Mesothelial cell of epicardium (in vitro differentiated cells): ENCODE data around the gene EXOC3L4. TPM values are rescaled to one million over a fixed set of nuclear protein-coding genes. Genes with fewer than 3 reads are reported as not detected.

Experiments used
- DNase-seq, 2 experiments: peaks; one replicate each; pipeline ENCODE4 v3.0.0; 2021; ENCODE audit warnings: low spot score in 2 of 2; ENCODE audit not compliant: unreplicated experiment in 2 of 2
- H3K27ac Mint-ChIP-seq: 2 replicates; pipeline ENCODE4 v1.8.0; 2021; ENCODE audit warnings: mixed read lengths
- H3K27me3 Mint-ChIP-seq: 2 replicates; pipeline ENCODE4 v1.8.0; 2021; ENCODE audit warnings: low read depth, mixed read lengths
- H3K36me3 Mint-ChIP-seq: 2 replicates; pipeline ENCODE4 v1.8.0; 2021; ENCODE audit warnings: mixed read lengths
- H3K4me1 Mint-ChIP-seq: 2 replicates; pipeline ENCODE4 v1.8.0; 2021; ENCODE audit warnings: mixed read lengths
- H3K4me3 Mint-ChIP-seq: 2 replicates; pipeline ENCODE4 v1.8.0; 2021; ENCODE audit warnings: mild to moderate bottlenecking, moderate library complexity, mixed read lengths
- H3K9me3 Mint-ChIP-seq: 2 replicates; pipeline ENCODE4 v1.8.0; 2021; ENCODE audit warnings: mixed read lengths
- total RNA-seq: library from RNA; stranded (reverse); gene quantifications from 3 replicates; pipeline ENCODE4 v1.2.1, GENCODE V29; 2021
- TF ChIP-seq, protein P1 (sequence below): fragments of 200-600 bp; sonication (generic); IDR thresholded peaks from one replicate; pipeline ENCODE4 v1.5.0; 2021; ENCODE audit warnings: antibody characterized with exemption; ENCODE audit not compliant: unreplicated experiment

EXOC3L4 gene
- total RNA-seq, 1 donor from 2014 or later, result not detected

DNA sequence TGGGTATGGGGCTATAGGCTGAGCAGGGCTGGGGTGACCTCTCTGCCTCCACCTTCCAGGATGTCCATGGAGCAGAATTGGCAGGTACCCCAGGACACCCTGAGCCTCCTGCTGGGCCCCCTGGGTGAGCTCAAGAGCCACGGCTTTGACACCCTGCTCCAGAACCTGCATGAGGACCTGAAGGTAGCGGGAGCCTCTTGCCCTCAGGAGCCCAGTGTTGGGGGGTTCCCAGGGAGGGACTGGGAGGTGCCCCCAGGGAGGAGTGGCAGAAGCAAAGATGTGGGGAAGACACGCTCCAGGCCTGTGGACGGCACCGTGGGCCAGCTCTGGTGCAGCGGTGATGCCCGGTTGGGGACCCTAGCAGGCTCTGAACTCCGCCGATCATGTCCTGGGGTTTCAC, 37.1 kb downstream of the EXOC3L4 start:
- Mint-ChIP-seq H3K27ac (peak overlapping the region; percentile 95), H3K27me3 (no peaks in the 10 kb centered on the region)

DNA sequence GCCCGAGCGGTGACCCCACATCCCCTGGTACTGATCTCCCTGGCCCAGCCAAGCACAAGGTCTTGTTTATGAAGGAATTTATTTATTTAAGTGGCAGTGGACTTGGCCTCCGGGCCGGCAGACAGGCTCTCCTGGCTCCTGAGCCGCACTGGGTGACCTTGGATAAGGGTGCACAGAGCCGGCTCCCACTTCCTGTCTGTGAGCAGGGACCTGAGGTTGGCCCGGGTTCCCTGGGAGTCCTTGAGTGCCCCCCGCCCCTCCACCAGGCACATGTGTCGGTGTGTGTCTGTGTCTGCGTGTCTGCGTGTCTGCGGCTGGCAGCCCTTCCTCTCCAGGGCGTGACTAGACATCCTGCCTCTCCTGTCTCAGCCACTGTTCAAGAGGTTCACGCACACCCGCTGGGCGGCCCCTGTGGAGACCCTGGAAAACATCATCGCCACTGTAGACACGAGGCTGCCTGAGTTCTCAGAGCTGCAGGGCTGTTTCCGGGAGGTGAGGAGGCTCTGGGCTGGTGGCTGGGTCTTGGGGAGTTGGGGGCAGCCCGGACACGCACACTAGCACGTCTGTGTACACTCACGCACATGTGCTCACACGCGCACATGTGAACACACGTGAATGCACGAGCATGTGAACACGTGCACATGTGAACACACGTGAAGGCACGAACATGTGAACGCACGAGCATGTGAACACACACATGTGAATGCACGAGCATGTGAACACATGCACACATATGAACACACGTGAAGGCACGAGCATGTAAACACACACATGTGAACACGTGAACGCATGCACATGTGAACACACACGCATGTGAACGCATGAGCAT, 38.1 kb downstream of the EXOC3L4 start:
- Mint-ChIP-seq H3K27ac (peak overlapping the region; percentile 53), H3K9me3 (no peaks in the 10 kb centered on the region)

More for the DNA sequence above, 37.1 kb downstream of the EXOC3L4 start:
- Mint-ChIP-seq H3K36me3 (peaks cover 22% of the 10 kb centered on the region), H3K4me1 (peaks cover 51% of the 10 kb centered on the region), H3K4me3 (no peak overlapping the region), H3K9me3 (no peaks in the 10 kb centered on the region)
- TF ChIP-seq, protein P1, sequence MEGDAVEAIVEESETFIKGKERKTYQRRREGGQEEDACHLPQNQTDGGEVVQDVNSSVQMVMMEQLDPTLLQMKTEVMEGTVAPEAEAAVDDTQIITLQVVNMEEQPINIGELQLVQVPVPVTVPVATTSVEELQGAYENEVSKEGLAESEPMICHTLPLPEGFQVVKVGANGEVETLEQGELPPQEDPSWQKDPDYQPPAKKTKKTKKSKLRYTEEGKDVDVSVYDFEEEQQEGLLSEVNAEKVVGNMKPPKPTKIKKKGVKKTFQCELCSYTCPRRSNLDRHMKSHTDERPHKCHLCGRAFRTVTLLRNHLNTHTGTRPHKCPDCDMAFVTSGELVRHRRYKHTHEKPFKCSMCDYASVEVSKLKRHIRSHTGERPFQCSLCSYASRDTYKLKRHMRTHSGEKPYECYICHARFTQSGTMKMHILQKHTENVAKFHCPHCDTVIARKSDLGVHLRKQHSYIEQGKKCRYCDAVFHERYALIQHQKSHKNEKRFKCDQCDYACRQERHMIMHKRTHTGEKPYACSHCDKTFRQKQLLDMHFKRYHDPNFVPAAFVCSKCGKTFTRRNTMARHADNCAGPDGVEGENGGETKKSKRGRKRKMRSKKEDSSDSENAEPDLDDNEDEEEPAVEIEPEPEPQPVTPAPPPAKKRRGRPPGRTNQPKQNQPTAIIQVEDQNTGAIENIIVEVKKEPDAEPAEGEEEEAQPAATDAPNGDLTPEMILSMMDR, result no peak
- no peak for DNase-seq

DNA sequence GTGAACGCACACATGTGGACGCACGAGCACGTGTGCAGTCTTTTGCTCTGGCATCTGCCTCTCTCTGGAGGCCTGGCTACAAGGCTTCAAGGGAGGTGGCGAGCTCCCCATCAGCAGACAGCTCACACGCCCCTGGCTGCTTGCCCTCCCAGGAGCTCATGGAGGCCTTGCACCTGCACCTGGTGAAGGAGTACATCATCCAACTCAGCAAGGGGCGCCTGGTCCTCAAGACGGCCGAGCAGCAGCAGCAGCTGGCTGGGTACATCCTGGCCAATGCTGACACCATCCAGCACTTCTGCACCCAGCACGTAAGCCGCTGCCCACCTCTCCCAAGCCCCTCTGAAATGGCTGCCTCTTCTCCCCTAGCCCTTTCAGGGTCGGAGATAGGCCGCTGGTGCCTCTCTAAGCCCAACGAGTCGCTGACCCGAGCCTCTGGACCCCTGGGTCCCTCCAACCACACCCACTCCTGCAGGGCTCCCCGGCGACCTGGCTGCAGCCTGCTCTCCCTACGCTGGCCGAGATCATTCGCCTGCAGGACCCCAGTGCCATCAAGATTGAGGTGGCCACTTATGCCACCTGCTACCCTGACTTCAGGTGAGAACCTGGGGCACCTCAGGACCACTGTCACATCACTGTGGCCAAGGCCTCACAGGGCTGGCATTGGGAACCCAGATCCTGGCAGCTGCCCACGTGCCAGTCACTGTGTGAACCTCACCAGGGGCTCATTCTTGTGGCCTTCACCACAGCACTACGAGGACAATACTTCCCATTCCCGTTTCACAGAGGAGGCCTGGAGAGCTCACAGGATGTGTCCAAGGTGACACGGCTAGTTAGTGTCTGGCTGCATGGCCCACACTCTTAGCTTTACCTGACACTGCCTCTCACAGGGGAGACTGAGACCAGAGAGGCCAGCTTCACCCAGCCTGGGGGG, 39.0 kb downstream of the EXOC3L4 start:
- no peaks in the 10 kb centered on the region for H3K9me3 Mint-ChIP-seq
- peaks cover 55% of the 10 kb centered on the region for H3K4me1 Mint-ChIP-seq
- H3K27ac Mint-ChIP-seq, result no peak overlapping the region
- no peaks in the 10 kb centered on the region for H3K27me3 Mint-ChIP-seq
- no peak overlapping the region for H3K4me3 Mint-ChIP-seq
- TF ChIP-seq, protein P1, result no peak
- DNase-seq, result no peak
- peaks cover 26% of the 10 kb centered on the region for H3K36me3 Mint-ChIP-seq

More for the DNA sequence above, 38.1 kb downstream of the EXOC3L4 start:
- DNase-seq, result no peak
- H3K4me3 Mint-ChIP-seq, result no peak overlapping the region
- no peaks in the 10 kb centered on the region for H3K27me3 Mint-ChIP-seq
- TF ChIP-seq, protein P1, result no peak
- H3K36me3 Mint-ChIP-seq, result peaks cover 26% of the 10 kb centered on the region
- H3K4me1 Mint-ChIP-seq, result peaks cover 59% of the 10 kb centered on the region

DNA sequence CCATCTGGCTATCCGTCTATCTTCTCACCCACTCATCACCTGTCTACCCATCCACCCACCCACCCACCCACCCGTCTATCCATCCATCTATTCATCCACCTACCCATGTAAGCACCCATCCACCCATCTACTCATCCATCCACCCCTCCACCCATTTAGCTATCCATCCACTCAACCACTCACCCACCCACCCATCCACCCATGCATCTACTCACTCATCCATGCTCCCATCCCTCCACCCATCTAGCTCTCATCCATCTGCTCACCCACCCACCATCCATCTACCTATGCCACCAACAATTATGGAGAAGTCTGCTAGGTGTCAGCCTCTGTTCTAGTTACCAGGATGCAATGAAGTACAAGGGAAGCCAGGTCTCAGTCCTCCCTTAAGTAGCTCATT, 39.9 kb downstream of the EXOC3L4 start:
- no peak overlapping the region for H3K4me3 Mint-ChIP-seq

DNA sequence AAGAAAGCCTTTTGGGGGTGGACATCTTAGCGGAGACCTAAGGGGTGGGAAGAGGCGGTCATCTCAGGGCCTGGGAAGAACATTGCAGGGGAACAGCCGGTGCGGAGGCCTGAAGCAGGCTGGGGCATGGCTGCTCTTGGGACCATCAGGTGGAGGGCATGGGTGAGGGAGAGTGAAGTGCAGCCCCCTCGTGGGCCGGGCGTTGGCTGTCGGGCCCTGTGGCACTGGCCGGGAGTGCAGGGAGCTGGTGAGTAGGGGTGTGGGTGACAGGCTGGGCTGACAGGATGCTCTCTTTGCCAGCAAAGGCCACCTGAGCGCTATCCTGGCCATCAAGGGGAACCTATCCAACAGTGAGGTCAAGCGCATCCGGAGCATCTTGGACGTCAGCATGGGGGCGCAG, 40.4 kb downstream of the EXOC3L4 start:
- no peaks in the 10 kb centered on the region for H3K27me3 Mint-ChIP-seq
- TF ChIP-seq, protein P1, result no peak
- H3K4me3 Mint-ChIP-seq, result no peak overlapping the region
- H3K9me3 Mint-ChIP-seq, result no peaks in the 10 kb centered on the region
- peaks cover 26% of the 10 kb centered on the region for H3K36me3 Mint-ChIP-seq
- no peak overlapping the region for H3K27ac Mint-ChIP-seq
- peaks cover 52% of the 10 kb centered on the region for H3K4me1 Mint-ChIP-seq
- no peak for DNase-seq

More for the DNA sequence above, 39.9 kb downstream of the EXOC3L4 start:
- DNase-seq, result no peak
- Mint-ChIP-seq H3K9me3 (no peaks in the 10 kb centered on the region), H3K27ac (no peak overlapping the region), H3K27me3 (no peaks in the 10 kb centered on the region), H3K4me1 (peaks cover 52% of the 10 kb centered on the region), H3K36me3 (peaks cover 26% of the 10 kb centered on the region)
- TF ChIP-seq, protein P1, result no peak
